NCI-H2171 treated with DMSO at 0.1 percent for 48 hours (cell line): ENCODE results near the gene RNF208.
A peak's percentile ranks its signal among the peaks of the same experiment; 100 is the strongest.

Experiments
- DNase-seq: peaks from one replicate; lab custom pipeline; 2025; lab: John Stamatoyannopoulos, UW

RNF208 gene

GRCh38 chr9:137214620-137215019 lies 7.4 kb downstream of the RNF208 start:
- no peak for DNase-seq

GRCh38 chr9:137213160-137214060 lies 8.6 kb downstream of the RNF208 start:
- DNase-seq = no peak

DNA sequence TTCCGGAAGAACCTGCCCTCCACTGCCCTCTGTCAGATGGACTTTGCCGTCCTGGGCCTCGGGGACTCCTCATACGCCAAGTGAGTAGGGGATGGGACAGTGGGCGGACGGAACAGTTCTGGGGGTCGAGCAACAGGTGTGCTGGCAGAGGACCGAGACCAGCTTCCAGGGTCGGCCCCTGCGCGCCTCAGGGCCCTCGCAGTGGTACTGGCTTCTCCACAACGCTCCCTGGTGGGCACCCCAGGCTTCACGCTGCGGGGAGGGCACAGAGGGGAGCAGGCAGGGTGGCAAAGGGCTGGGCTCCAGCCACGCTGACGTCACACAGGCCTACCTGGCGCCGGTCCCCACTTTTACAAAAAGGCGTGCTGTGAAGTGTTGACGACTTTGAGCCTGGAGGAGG lies 9.5 kb downstream of the RNF208 start:
- DNase-seq = no peak

- no peak for DNase-seq
Observed at GRCh38 chr9:137211532-137211931, 10.5 kb downstream of the RNF208 start.

DNA sequence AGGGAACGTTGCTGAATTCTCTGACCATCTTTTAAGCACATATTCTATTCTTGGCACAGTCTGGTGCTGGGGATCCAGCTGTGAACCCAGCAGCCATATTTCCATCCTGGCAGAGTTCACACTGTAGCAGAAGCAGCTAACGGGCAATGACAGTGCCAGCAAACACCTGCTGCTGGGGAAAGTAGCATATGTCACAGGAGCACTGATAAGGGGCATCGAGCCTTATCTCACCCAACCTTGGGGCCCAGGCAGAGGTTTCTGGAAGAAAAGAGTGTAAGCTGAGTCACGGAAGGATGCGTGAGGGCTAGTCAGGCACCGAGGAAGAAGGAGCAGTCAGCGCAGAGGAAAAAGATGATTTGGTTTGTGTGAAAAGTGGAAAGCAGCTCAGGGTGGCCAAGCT lies 15.4 kb downstream of the RNF208 start:
- no peak for DNase-seq

GRCh38 chr9:137205126-137206069 lies 16.6 kb downstream of the RNF208 start, which contains the start of the genes NDOR1 and TMEM203:
TSS of gene NDOR1 (plus strand) at chr9:137205700. CDS start at chr9:137205778, 78 bp downstream.
TSS of gene TMEM203 (minus strand) at chr9:137205648. CDS start at chr9:137205414, 234 bp downstream.
- DNase-seq = peak; percentile 89

- DNase-seq = no peak
Observed at GRCh38 chr9:137204731-137205125, 17.3 kb downstream of the RNF208 start.

GRCh38 chr9:137202966-137203365 lies 19.1 kb downstream of the RNF208 start:
- DNase-seq = no peak

DNA sequence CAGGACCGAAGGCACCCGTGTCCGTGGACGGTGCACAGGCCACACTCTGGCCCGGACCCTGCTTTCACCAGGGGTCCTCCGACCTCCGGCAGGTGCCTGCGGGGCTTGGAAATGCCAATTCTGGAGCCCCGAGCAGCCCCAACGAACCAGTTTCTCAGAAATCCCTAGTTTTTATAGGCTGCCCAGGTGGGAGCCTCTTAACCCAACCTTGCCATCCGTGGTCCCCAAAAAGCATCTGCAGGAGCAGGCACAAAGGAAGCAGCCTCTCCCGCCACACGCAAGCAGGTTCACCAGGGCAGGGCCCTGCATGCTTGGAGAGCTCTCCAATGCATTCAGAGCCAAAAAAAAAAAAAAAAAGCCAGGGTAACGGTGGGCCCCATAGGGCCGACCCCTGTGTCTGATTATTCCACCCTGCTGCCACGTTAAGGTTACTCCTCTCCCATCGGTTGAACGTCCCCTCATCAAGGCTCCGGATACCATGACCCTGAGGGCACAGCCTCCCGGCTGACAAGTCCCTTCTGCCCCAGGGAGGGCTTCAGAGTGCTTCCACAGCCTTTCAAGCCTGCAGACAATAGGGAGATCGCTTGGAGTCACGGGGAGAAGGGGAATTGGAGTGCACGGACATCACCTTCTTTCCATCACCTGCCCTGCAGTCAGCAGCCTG lies 20.7 kb downstream of the RNF208 start:
- no peak for DNase-seq

DNA sequence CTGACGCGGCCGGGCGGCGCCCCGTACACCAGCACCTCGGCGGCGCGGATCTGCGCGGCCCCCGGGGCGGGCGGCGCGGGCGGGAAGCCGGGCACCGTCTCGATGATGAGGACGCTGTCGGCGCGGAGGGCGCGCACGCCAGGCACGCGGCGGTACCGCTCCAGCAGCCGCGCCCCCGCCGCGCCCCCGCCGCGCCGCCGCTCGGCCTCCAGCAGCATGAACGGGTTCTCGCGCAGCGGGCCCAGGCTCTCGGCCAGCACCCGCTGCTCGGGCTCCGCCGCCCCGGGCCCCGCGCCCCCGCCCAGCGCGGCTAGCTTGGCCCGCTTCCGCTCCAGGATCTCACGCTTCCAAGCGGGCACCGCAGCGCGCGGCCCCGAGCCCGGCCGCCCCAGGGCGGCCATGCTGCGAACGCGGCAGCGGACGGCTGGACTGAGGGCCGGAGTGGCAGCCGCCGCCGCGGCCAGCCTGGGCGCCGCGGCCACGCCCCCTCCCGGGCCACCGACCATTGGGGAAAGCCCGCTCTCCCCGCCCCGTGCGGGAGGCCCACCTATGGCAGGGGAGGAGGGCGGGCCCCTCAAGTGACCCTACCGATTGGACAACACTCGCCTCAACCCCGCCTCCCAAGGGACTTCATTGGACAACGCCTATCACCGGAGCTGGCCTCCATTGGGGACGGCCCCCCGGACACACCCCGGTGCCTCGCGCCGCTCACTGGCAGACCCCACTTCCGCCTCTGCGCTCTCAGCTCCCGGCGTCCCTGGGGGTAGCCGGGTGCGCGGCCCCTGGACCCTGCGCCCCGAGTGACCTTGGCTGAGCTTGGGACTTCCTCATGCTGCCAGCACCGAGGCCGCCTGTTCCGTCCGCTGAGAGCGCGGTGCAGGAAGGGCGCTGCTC lies 21.5 kb downstream of the RNF208 start, which contains the start of gene TPRN:
TSS of gene TPRN (minus strand) at position 431 of the 894 bp plus-strand sequence. CDS start at position 401, 30 bp downstream.
- DNase-seq = peak; percentile 100

DNA sequence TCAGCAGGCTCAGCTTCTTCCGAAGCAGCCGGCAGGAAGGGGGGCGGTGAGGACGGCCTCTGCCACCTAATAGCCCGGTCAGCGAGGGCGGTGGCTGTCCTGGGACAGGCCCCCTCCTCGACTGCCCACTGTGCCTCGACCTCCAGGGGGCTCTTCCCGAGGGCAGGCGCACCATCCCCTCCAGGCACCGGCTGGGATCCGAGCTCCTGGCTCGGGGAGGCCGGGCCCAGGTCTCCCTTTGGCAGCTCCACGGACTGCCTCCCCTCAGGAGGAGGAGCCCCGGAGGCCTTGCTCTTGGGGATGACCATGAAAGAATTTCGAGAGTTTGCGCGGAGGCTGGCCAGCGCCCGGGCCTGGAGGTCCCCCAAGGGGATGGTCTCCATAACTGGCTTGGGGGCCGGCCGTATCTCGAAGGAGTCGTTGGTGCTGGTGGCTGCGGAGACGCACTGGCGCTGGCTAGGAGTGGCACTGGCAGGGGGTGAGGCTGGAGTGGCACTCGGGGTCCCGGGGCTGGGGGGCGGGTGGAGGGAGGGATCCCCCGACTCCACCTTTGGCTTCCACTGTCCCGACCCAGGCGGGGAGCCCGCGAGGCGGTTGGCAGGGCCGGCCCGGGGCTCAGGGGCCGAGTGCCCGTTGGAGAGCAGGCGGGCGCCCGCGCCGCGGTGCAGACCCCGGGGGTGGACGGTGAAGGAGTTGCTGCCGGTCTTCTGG lies 22.5 kb downstream of the RNF208 start:
- DNase-seq = no peak

- DNase-seq = no peak
Observed at GRCh38 chr9:137198902-137199283, 23.1 kb downstream of the RNF208 start.

GRCh38 chr9:137198051-137198901 lies 23.8 kb downstream of the RNF208 start:
- no peak for DNase-seq

DNA sequence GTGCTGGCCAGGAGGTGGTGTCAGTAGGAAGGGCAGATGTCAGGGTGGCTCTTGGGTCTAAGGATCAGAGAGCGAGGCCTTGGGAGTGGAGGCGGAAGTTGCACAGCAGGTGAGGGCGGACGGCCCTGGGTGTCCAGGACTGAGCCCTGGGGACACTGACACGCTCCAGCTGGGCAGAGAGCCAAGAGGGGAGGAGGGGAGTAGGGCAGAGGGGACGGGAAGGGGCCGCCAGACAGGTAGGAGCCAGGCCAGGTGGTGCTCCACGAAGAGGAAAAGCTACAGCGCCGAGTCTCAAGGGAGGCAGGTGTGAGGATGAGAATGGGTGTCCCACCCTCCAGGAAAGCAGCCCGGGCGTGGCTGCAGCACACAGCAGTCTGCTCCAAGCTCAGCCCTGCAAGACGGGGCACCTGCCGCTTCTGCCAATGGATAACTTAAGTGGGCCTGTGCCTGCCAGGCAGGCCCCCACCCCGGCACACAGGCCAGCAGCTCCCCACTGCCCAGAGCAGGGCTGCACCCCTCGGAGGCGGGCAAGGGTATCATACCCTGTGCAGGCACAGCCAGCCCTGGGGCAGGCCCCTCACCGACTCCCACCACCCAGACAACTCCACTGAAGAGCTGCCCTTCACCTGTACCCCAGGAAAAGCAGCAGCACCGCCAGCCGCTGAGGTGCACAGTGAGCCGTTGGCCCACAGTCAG lies 26.4 kb downstream of the RNF208 start:
- DNase-seq = peak; percentile 100

DNA sequence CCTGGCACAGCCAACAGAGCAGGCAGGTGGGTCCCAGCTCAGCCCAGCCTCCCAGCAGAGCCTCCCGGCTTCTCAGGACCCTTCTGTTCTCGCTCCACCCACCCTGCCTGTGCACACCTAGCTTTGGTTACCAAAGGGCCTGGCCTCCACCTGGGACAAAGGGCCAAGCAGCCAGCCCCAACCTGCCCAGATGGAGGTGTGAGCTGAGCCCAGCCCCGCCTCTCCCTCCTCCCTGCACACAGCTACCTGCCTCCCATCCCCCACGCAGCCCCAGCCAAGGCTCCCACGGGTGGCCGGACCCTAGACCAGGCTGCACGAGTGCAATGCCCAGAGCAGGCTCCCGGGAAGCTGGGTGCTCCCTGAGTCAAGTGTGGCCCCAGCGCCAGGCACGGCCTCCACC lies 27.1 kb downstream of the RNF208 start:
- DNase-seq = peak; percentile 89

- peak; percentile 47 for DNase-seq
Observed at GRCh38 chr9:137194388-137194787, 27.7 kb downstream of the RNF208 start.

DNA sequence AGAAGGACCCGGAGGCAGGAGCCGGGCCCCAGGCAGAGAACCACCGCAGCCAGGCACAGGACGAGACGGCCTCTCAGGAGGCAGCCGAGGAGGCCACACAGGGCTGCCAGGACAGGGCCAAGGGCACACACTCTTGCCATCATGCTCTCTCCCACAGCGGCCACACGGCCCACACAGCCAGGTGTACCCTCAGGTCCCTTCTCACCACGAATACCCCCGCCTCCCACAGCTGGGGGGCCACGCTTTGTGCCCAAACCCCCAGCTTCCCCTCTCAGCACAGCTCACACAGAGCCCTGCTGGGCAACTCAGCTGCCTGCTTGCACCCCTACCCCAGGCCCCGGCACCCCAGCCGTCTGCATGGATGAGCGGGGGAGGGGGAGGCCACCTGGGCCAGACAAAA lies 28.3 kb downstream of the RNF208 start:
- DNase-seq = peak; percentile 51

DNA sequence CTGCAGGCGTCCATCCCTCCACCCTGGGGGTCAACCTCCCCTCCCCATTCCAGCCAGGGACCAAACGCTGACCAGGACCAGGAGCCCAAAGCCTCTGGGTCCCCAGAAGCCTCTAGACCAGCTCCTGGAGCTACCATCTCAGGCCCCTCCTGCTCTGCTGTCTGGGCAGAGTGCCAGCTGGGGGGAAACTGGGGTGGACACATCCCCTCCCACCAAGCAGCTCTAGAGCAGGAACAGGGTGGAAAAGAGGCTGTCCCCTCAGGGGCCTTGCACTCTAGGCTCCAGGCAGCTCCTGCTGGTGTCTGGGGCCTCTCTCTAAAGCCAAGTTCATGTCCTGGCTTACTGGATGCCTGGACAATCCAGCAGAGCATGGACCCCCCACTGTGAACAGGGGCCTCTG lies 29.2 kb downstream of the RNF208 start:
- DNase-seq = no peak

- no peak for DNase-seq
Observed at GRCh38 chr9:137192448-137192780, 29.6 kb downstream of the RNF208 start.
